Kidney (tissue), 14 donors: ENCODE results near the gene CYBA. TPM values are rescaled to one million over a fixed set of nuclear protein-coding genes. Genes with fewer than 3 reads are reported as not detected.

ENCODE experiments used
- DNase-seq, 5 donors: peaks; one replicate each; pipeline ENCODE4 v3.0.0-alpha.2; 2013 to 2020
- FAIRE-seq: peaks from 2 replicates; lab custom pipeline; 2012; peaks lifted over from hg19 to GRCh38; lab: Jason Lieb, UNC
- H3K27ac ChIP-seq, 2 donors: one replicate each; pipeline ENCODE4 v1.7.0; 2013; ENCODE audit warnings: low read depth in 2 of 2, low read length in 2 of 2, inconsistent platforms in 1 of 2
- H3K27me3 ChIP-seq: one replicate; pipeline ENCODE4 v1.7.1; 2013; ENCODE audit warnings: low read length, inconsistent platforms; ENCODE audit not compliant: control insufficient read depth, insufficient read depth
- H3K36me3 ChIP-seq, 3 donors: one replicate each; pipeline versions ENCODE4 v1.7.0 to v1.7.1; 2013; ENCODE audit warnings: low read length in 3 of 3, control low read depth in 1 of 3, inconsistent platforms in 1 of 3; ENCODE audit not compliant: insufficient read depth in 3 of 3, control insufficient read depth in 2 of 3
- H3K4me1 ChIP-seq, 3 donors: one replicate each; pipeline versions ENCODE4 v1.7.0 to v1.7.1; 2013; ENCODE audit warnings: low read length in 3 of 3, inconsistent platforms in 1 of 3, low read depth in 1 of 3; ENCODE audit not compliant: control insufficient read depth in 2 of 3, insufficient read depth in 2 of 3
- H3K4me3 ChIP-seq, 3 donors: one replicate each; pipeline versions ENCODE4 v1.7.0 to v1.8.1; 2013; ENCODE audit warnings: low read length in 3 of 3, control low read depth in 1 of 3, inconsistent platforms in 1 of 3
- H3K9ac ChIP-seq, 3 donors: one replicate each; pipeline versions ENCODE4 v1.7.0 to v1.7.1; 2013; ENCODE audit warnings: low read length in 3 of 3, control low read depth in 1 of 3, inconsistent platforms in 1 of 3
- H3K9me3 ChIP-seq, 3 donors: one replicate each; pipeline versions ENCODE4 v1.7.0 to v1.7.1; 2013; ENCODE audit warnings: low read length in 3 of 3, control low read depth in 1 of 3, inconsistent platforms in 1 of 3; ENCODE audit not compliant: control insufficient read depth in 2 of 3, insufficient read depth in 1 of 3
- CTCF ChIP-seq: IDR thresholded peaks from 3 replicates; pipeline ENCODE4 v1.5.1; 2012; ENCODE audit warnings: mild to moderate bottlenecking, moderate library complexity, borderline replicate concordance; ENCODE audit not compliant: insufficient read depth; ENCODE audit errors: extremely low read depth
- intact Hi-C: fragments of 100-400 bp; cut with DNase I; formaldehyde crosslinking; loops from one replicate; pipeline ENCODE4 v1.11.1; 2022
- polyA plus RNA-seq: library from polyadenylated mRNA; stranded (reverse); fragments of 350-450 nt; fragmentation: Illumina TruSeq; extraction: RNeasy Lipid Tissue Mini Kit (QIAGEN cat#74804); gene quantifications from one replicate; pipeline ENCODE4 v1.2.3, GENCODE V29; 2014; ENCODE audit warnings: low read depth, low replicate concordance; ENCODE audit not compliant: insufficient read depth
- total RNA-seq: library from RNA; stranded (reverse); fragmentation: NEBNext Ultra II Directional; extraction: Animal tissue kit (Norgen Biotek cat#: 25700); gene quantifications from one replicate; pipeline ENCODE4 v1.2.1, GENCODE V29; 2021
- donor health status: control.
- donor health status: control.
- donor health status: control.
- donor health status: control.
- donor health status: control.
- donor health status: DM: yes; HTN: yes; CAD: no.
- donor health status: Normal renal cell carcinoma (clear cell type).

CYBA gene
- total and polyA plus RNA-seq, 2 donors from 2014 or later, result 263 to 395 TPM

- no peak for FAIRE-seq
- TF ChIP-seq CTCF, result no peak
- H3K36me3 ChIP-seq, result peaks cover 0 to 24% (median 15%) of the 10 kb centered on the region in 3 donors
- DNase-seq, result no peak
- H3K9ac ChIP-seq, result no peak overlapping the region
- H3K4me1 ChIP-seq, result no peaks in the 10 kb centered on the region
- intact Hi-C loops, result no loop called here
- H3K27ac ChIP-seq, result no peak overlapping the region
- no peaks in the 10 kb centered on the region for H3K9me3 ChIP-seq
- no peaks in the 10 kb centered on the region for H3K27me3 ChIP-seq
- no peak overlapping the region for H3K4me3 ChIP-seq
Observed at GRCh38 chr16:88613911-88614817, 36.7 kb downstream of the CYBA start.

GRCh38 chr16:88613293-88613692 lies 37.6 kb downstream of the CYBA start:
- FAIRE-seq, result no peak
- no peak overlapping the region for H3K27ac ChIP-seq
- peaks cover 0 to 24% (median 15%) of the 10 kb centered on the region in 3 donors for H3K36me3 ChIP-seq
- H3K27me3 ChIP-seq, result no peaks in the 10 kb centered on the region
- H3K4me1 ChIP-seq, result no peaks in the 10 kb centered on the region
- DNase-seq, result no peak
- TF ChIP-seq CTCF, result no peak
- no peaks in the 10 kb centered on the region for H3K9me3 ChIP-seq
- H3K9ac ChIP-seq, result no peak overlapping the region
- intact Hi-C loops, result no loop called here
- no peak overlapping the region for H3K4me3 ChIP-seq

- FAIRE-seq, result no peak
- Histone ChIP-seq H3K4me3 (no peak overlapping the region), H3K27me3 (no peaks in the 10 kb centered on the region), H3K36me3 (peaks cover 0 to 31% (median 23%) of the 10 kb centered on the region in 3 donors), H3K9ac (no peak overlapping the region), H3K27ac (no peak overlapping the region), H3K9me3 (no peaks in the 10 kb centered on the region), H3K4me1 (no peaks in the 10 kb centered on the region)
- TF ChIP-seq CTCF, result no peak
- intact Hi-C loops, result no loop called here
- DNase-seq, result peak in 4 of 5 donors; percentile 82 to 94 (median 86)
Observed at GRCh38 chr16:88610909-88611812, 39.7 kb downstream of the CYBA start.
